ENCODE results near the gene NEAT1. TPM values are rescaled to one million over a fixed set of nuclear protein-coding genes. Genes with fewer than 3 reads are reported as not detected.
A peak's percentile ranks its signal among the peaks of the same experiment; 100 is the strongest.
"Not testable (repeated sequence)": the region's sequence is repeated elsewhere in the genome, so short reads cannot be mapped to it uniquely, and the experiment has no call there.

The NEAT1 gene
- total RNA-seq, 2 donors from 2014 or later: 376 to 539 TPM

- DNase-seq (peak; percentile 94 to 95 (median 94)), ATAC-seq (peak; percentile 84)
- H3K4me3 ChIP-seq: no peak overlapping the region
- no peaks in the 10 kb centered on the region for H3K36me3 ChIP-seq (replicated peaks in 1 of 2; ENCODE audit: insufficient read depth in 1 of 2, low read depth in 2 of 2)
- TF ChIP-seq POLR2A (IDR thresholded peaks at IDR 0.05) (no peak), CTCF (IDR thresholded peaks at IDR 0.05) (peak; percentile 63 to 98 (median 96))
- peaks cover 45% of the 10 kb centered on the region for H3K4me1 ChIP-seq
- no peaks in the 10 kb centered on the region for H3K27me3 ChIP-seq
- intact Hi-C loops (cut with DNase I): loop anchor here (10.0 kb wide), 1 partner anchor 54 kb away; no protein-coding TSS in a partner anchor
- 4 to 5% methylated on average over 3 of the region's 3 CpGs for WGBS, 2 donors
- H3K9me3 ChIP-seq: no peaks in the 10 kb centered on the region
- peak overlapping the region in 3 of 4 donors; percentile 38 to 48 (median 41) for H3K27ac ChIP-seq
Observed at GRCh38 chr11:65468874-65469333, 46.3 kb downstream of the NEAT1 start.

GRCh38 chr11:65470433-65471049, 47.9 kb downstream of the NEAT1 start:
- Histone ChIP-seq H3K36me3 (replicated peaks in 1 of 2; ENCODE audit: insufficient read depth in 1 of 2, low read depth in 2 of 2) (no peaks in the 10 kb centered on the region), H3K27me3 (no peaks in the 10 kb centered on the region), H3K4me3 (no peak overlapping the region), H3K4me1 (peaks cover 45% of the 10 kb centered on the region), H3K9me3 (no peaks in the 10 kb centered on the region), H3K27ac (peak overlapping the region in 3 of 4 donors; percentile 86 to 95 (median 87))
- intact Hi-C loops (cut with DNase I): no loop called here
- no peak for ATAC-seq
- no peak for TF ChIP-seq POLR2A (IDR thresholded peaks at IDR 0.05)
- 77 to 80% methylated on average over 8 of the region's 8 CpGs for WGBS, 2 donors
- no peak for DNase-seq

- TF ChIP-seq POLR2A (IDR thresholded peaks at IDR 0.05): peak in 2 of 3 donors; percentile 22 to 26
- peak; percentile 48 to 83 (median 71) for TF ChIP-seq CTCF (IDR thresholded peaks at IDR 0.05)
- ATAC-seq: peak; percentile 75
- WGBS, 2 donors: 0 to 28% methylated on average over 3 to 8 of the region's 8 CpGs
- DNase-seq: peak; percentile 81 to 88 (median 86)
- Histone ChIP-seq H3K36me3 (replicated peaks in 1 of 2; ENCODE audit: insufficient read depth in 1 of 2, low read depth in 2 of 2) (no peaks in the 10 kb centered on the region), H3K4me3 (no peak overlapping the region), H3K27me3 (no peaks in the 10 kb centered on the region), H3K4me1 (peaks cover 47% of the 10 kb centered on the region), H3K27ac (peak overlapping the region; percentile 74 to 95 (median 86)), H3K9me3 (no peaks in the 10 kb centered on the region)
- intact Hi-C loops (cut with DNase I): no loop called here
Observed at GRCh38 chr11:65471447-65471891, 48.9 kb downstream of the NEAT1 start.

GRCh38 chr11:65472588-65473277, 50.1 kb downstream of the NEAT1 start:
- H3K27ac ChIP-seq: peak overlapping the region; percentile 74 to 95 (median 86)
- ATAC-seq; H3K4me3 ChIP-seq; H3K9me3 ChIP-seq; DNase-seq; H3K36me3 ChIP-seq (replicated peaks in 1 of 2; ENCODE audit: insufficient read depth in 1 of 2, low read depth in 2 of 2); intact Hi-C loops (cut with DNase I); H3K27me3 ChIP-seq: not testable (repeated sequence)
- 82 to 83% methylated on average over 13 to 14 of the region's 14 CpGs for WGBS, 2 donors
- peaks cover 50% of the 10 kb centered on the region for H3K4me1 ChIP-seq

- Histone ChIP-seq H3K4me1 (peaks cover 50% of the 10 kb centered on the region), H3K36me3 (replicated peaks in 1 of 2; ENCODE audit: insufficient read depth in 1 of 2, low read depth in 2 of 2) (no peaks in the 10 kb centered on the region), H3K9me3 (no peaks in the 10 kb centered on the region), H3K27me3 (no peaks in the 10 kb centered on the region), H3K4me3 (no peak overlapping the region), H3K27ac (peak overlapping the region in 2 of 4 donors; percentile 87 to 95)
- TF ChIP-seq CTCF (IDR thresholded peaks at IDR 0.05) (no peak), POLR2A (IDR thresholded peaks at IDR 0.05) (no peak)
- ATAC-seq: no peak
- WGBS, 2 donors: 82 to 83% methylated on average over 7 of the region's 7 CpGs
- DNase-seq: no peak
- intact Hi-C loops (cut with DNase I): no loop called here
Observed at GRCh38 chr11:65473278-65473860, 50.8 kb downstream of the NEAT1 start.

Data from body of pancreas (tissue), 4 donors.